Measurements from ENCODE around the gene ATP6V1C2.

ATP6V1C2 gene

DNA sequence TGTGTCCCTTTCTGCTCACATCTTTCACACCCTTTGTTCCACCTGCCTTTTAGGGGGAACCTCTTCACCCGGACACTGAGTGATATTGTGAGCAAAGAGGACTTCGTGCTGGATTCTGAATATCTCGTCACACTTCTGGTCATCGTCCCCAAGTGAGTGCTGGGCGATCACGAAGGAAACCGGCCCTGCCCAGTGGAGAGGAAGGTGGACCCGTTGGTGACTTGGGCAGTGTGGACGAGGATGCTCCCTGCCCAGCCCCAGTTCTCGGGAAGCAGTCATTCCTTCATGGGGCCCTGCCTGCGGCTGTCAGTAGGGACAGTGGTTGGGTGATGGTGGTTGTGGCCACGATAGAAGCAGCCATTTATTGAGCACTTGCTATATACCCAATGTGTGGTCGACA is 50.4 kb downstream of the ATP6V1C2 start:
- DNase-seq (ENCODE audit: low read depth, low spot score) = no peak
- TF ChIP-seq, protein P1, sequence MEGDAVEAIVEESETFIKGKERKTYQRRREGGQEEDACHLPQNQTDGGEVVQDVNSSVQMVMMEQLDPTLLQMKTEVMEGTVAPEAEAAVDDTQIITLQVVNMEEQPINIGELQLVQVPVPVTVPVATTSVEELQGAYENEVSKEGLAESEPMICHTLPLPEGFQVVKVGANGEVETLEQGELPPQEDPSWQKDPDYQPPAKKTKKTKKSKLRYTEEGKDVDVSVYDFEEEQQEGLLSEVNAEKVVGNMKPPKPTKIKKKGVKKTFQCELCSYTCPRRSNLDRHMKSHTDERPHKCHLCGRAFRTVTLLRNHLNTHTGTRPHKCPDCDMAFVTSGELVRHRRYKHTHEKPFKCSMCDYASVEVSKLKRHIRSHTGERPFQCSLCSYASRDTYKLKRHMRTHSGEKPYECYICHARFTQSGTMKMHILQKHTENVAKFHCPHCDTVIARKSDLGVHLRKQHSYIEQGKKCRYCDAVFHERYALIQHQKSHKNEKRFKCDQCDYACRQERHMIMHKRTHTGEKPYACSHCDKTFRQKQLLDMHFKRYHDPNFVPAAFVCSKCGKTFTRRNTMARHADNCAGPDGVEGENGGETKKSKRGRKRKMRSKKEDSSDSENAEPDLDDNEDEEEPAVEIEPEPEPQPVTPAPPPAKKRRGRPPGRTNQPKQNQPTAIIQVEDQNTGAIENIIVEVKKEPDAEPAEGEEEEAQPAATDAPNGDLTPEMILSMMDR (IDR thresholded peaks at IDR 0.05; ENCODE audit: low read depth, low read length) = no peak
- in situ Hi-C loops (cut with HindIII; ENCODE audit: low sequenced_read_pairs) = no loop called here
- no peak overlapping the region for H3K4me3 ChIP-seq (ENCODE audit: low read depth, low read length)

DNA sequence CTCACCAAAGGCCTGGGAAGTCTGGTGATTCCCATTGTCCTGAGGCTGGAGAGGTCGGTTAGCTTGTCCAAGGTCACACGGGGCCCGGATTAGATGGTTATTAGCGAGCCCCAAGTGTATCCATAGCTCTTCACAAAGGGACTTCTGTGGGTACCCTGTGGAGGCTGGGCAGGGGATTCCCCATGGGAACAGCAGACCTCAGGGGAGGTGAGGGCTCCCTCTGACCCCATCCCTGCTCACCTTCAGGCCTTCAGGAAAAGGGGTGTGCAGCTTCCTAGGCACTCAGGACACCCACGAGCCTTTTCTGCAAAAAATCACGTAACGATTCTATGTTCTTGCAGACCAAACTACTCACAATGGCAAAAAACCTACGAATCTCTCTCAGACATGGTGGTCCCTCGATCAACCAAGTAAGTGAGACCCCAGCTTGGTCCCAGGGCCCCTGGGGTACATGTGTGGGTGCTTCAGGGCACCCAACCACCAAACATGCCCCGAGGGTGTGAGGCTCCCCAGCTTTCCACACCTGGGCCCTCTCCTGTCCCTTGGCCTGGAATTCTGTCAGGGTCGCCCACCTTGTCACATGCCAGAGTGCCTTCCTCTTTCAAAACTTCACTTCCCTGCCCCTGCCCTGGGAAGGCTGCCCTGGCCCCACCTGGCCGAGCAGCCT is 50.9 kb downstream of the ATP6V1C2 start:
- in situ Hi-C loops (cut with HindIII; ENCODE audit: low sequenced_read_pairs) = no loop called here
- DNase-seq (ENCODE audit: low read depth, low spot score) = no peak
- TF ChIP-seq, protein P1 (IDR thresholded peaks at IDR 0.05; ENCODE audit: low read depth, low read length) = no peak

DNA sequence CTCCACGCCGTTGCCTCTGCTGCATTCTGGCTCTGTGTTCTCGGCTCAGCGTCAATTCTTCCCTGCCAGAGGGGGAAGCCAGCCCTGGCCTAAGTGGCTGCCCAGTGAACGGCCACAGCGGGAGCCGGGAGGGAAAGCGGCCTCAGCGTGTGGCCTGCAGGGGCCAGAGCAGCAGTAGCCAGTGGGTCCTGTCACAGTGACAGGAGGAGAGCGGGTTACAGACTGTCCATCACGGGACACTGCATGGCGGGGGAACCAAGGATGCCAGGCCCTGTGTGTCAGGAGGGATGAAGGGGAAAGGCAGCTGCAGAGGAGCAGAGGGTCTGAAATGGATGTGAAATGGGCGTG is 51.4 kb downstream of the ATP6V1C2 start:
- in situ Hi-C loops (cut with HindIII; ENCODE audit: low sequenced_read_pairs) = no loop called here
- DNase-seq (ENCODE audit: low read depth, low spot score) = no peak
- TF ChIP-seq, protein P1 (IDR thresholded peaks at IDR 0.05; ENCODE audit: low read depth, low read length) = no peak
- no peak overlapping the region for H3K4me3 ChIP-seq (ENCODE audit: low read depth, low read length)

More for the DNA sequence above, 50.9 kb downstream of the ATP6V1C2 start:
- no peak overlapping the region for H3K4me3 ChIP-seq (ENCODE audit: low read depth, low read length)

DNA sequence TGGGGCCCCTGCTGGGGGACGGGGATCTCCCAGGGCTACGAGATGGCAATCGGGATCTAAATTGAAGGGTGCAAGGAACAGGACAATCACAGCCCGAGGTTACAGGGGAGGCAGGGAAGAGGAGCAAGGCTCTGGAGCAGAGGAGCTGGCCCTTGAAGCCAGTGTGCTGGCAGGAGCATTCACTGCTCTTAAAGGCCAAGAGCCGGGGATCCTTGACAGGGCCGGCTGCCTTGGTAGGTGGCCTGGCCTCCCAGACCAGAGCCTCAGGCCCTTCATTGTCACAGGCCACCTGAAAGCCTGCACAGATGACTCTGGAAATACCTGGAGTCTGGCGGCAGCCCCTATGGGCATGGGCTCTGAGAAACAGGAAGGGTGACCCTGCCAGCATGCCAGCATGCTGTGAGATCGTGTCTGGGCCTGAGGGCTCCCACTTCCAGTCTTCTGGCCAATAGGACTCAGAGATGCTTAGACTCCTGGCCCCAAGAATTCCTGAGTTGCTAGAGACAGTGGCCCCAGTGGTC is 52.5 kb downstream of the ATP6V1C2 start:
- no peak for DNase-seq (ENCODE audit: low read depth, low spot score)
- TF ChIP-seq, protein P1 (IDR thresholded peaks at IDR 0.05; ENCODE audit: low read depth, low read length) = no peak
- in situ Hi-C loops (cut with HindIII; ENCODE audit: low sequenced_read_pairs) = no loop called here
- no peak overlapping the region for H3K4me3 ChIP-seq (ENCODE audit: low read depth, low read length)

DNA sequence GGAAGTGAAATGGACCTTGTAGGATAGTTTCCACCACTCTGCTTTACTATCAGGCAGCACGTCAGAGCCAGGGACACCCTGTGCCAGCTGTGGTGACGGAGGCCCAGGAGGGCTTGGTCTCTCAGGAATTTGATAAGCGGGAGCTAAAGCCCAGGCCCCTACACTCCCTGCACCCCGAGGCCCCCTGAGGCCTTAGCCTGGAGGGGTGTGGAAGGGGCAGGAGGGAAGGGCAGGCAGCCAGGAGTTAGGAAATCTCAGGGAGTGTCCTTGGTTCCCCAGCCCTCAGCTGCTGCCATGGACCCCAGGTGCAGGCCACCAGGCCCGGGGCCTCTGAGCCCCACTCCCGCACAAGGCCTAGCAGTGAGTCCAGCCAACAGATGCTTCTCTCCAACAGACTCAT is 53.0 kb downstream of the ATP6V1C2 start:
- TF ChIP-seq, protein P1 (IDR thresholded peaks at IDR 0.05; ENCODE audit: low read depth, low read length) = no peak
- no peak overlapping the region for H3K4me3 ChIP-seq (ENCODE audit: low read depth, low read length)
- in situ Hi-C loops (cut with HindIII; ENCODE audit: low sequenced_read_pairs) = no loop called here
- DNase-seq (ENCODE audit: low read depth, low spot score) = no peak

DNA sequence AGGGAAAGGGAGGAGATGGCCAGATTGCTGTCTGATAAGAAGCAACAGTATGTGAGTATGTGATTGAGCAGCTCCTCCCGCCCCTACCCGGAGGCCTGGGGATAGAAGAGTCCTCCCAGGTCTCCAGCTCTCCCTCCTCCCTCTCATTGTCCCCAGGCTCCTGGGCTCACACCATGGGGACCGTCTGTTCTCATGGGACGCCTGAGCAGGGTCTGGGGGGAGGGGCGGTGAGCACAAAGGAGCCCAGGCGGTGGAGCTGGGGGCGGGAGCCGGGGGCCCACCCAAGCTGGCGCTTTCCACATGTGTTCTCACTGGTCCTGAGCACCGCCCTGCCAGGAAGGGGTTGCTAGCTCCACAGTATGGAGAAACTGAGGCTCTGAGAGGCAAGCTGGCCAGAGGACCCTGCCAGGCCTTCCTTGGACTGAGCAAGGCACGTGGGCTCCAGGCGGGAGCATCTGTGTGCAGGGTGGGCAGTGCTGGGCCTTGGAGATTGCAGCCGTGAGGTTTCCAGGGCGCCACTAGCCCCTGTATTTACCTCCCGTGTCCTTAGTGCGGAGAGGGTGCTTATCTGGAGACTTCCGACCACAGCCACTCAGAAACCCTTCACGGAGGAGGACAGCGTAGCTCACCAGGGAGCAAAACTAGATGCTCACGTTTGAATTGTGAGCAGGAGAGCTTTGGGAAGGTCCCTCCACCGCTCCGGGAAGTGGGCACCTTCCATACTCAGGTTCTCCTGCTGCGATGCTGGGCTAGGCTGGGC is 53.8 kb downstream of the ATP6V1C2 start:
- no peak for DNase-seq (ENCODE audit: low read depth, low spot score)
- H3K4me3 ChIP-seq (ENCODE audit: low read depth, low read length) = no peak overlapping the region
- TF ChIP-seq, protein P1 (IDR thresholded peaks at IDR 0.05; ENCODE audit: low read depth, low read length) = no peak
- in situ Hi-C loops (cut with HindIII; ENCODE audit: low sequenced_read_pairs) = no loop called here

All from astrocyte of the spinal cord (primary cell).